ENCODE measurements around the gene PON3. TPM values are rescaled to one million over a fixed set of nuclear protein-coding genes. Genes with fewer than 3 reads are reported as not detected.

PON3 gene
- total RNA-seq, 1 experiment from 2014 or later = not detected

DNA sequence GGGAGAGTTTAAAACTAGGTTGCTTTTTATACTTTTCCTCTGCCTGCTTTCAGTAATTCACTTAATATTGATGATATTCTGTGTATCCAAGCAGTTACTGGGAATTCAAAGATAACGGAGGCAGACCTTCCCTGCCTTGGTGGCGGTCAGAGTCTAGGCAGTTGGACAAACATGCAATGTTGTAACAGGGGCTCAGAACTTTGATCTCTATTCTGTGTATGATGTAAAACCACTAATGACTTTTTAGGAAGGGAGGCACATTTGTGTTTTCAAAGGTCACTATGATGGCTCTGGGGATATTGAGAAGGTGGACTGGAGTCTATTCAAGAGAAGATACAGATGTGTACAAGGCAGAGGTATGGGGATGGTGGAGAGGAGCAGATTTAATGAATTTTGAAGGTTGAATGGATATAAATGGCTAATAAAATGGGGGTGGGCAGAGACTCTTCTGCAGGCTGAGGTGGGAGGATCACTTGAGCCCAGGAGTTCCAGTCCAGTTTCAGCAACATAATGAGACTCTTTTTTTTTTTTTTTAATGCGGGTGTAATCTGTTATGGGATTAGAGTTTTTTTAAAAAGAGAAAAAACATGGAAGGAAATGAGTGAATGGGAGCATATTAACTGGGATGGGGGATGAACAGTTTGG lies 44.3 kb upstream of the PON3 start:
- no peak overlapping the region for H3K27ac ChIP-seq (ENCODE audit: insufficient read length, low read depth, low read length)
- H3K23me2 ChIP-seq (ENCODE audit: insufficient read length, low read depth, low read length, poor library complexity, severe bottlenecking) = no peaks in the 10 kb centered on the region
- H2AFZ ChIP-seq (ENCODE audit: low read length) = no peak overlapping the region
- no peaks in the 10 kb centered on the region for H3K4me1 ChIP-seq (ENCODE audit: insufficient read depth, low read length)
- H3K4me3 Mint-ChIP-seq = no peak overlapping the region
- H3K27ac Mint-ChIP-seq = no peak overlapping the region
- no peak overlapping the region for H2BK120ac ChIP-seq (ENCODE audit: low read depth, low read length, poor library complexity, severe bottlenecking)
- H3T11ph ChIP-seq (ENCODE audit: low read length) = no peak overlapping the region
- no peak overlapping the region for H2BK5ac ChIP-seq (ENCODE audit: insufficient read length, low read length)
- no peak overlapping the region for H3K9ac ChIP-seq (ENCODE audit: extremely low read depth, insufficient read length, low read length)
- no peaks in the 10 kb centered on the region for H3K9me3 Mint-ChIP-seq
- TF ChIP-seq, protein P1, sequence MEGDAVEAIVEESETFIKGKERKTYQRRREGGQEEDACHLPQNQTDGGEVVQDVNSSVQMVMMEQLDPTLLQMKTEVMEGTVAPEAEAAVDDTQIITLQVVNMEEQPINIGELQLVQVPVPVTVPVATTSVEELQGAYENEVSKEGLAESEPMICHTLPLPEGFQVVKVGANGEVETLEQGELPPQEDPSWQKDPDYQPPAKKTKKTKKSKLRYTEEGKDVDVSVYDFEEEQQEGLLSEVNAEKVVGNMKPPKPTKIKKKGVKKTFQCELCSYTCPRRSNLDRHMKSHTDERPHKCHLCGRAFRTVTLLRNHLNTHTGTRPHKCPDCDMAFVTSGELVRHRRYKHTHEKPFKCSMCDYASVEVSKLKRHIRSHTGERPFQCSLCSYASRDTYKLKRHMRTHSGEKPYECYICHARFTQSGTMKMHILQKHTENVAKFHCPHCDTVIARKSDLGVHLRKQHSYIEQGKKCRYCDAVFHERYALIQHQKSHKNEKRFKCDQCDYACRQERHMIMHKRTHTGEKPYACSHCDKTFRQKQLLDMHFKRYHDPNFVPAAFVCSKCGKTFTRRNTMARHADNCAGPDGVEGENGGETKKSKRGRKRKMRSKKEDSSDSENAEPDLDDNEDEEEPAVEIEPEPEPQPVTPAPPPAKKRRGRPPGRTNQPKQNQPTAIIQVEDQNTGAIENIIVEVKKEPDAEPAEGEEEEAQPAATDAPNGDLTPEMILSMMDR (conservative IDR thresholded peaks at IDR 0.05) = no peak
- no peak overlapping the region for H2BK12ac ChIP-seq (ENCODE audit: insufficient read length, low read depth, low read length)
- no peak for DNase-seq
- H3K14ac ChIP-seq (ENCODE audit: insufficient read depth, low read length) = no peak overlapping the region
- no peaks in the 10 kb centered on the region for H3K79me1 ChIP-seq (ENCODE audit: insufficient read depth, low read depth, low read length, poor library complexity, severe bottlenecking)
- no peak overlapping the region for H4K5ac ChIP-seq (ENCODE audit: insufficient read length, low read depth, low read length)
- H3K27me3 Mint-ChIP-seq (ENCODE audit: low read depth) = peaks cover 1% of the 10 kb centered on the region; the same call in 1 of the 2 replicates
- H4K8ac ChIP-seq (replicated peaks; ENCODE audit: insufficient read length, low read depth, low read length) = no peak overlapping the region
- H2BK15ac ChIP-seq (ENCODE audit: low read depth, low read length) = no peak overlapping the region
- H3K23ac ChIP-seq (ENCODE audit: insufficient read length, low read depth, low read length) = no peak overlapping the region
- H3K9me3 ChIP-seq (ENCODE audit: control insufficient read depth, low read depth, low read length) = no peaks in the 10 kb centered on the region
- H3K79me2 ChIP-seq (ENCODE audit: insufficient read depth, low read length) = no peaks in the 10 kb centered on the region
- H3K18ac ChIP-seq (ENCODE audit: insufficient read length, low read depth, low read length) = no peak overlapping the region
- H2BK20ac ChIP-seq (ENCODE audit: low read depth, low read length, poor library complexity, severe bottlenecking) = no peak overlapping the region
- WGBS (ENCODE audit: extremely low coverage, insufficient read length, low lambda C conversion rate) = no CpG with 5 or more reads among the region's 3 CpGs
- H3K4me2 ChIP-seq (ENCODE audit: insufficient read depth, insufficient read length, low read length) = no peak overlapping the region
- H3K4me1 Mint-ChIP-seq = peaks cover 0 to under 1% of the 10 kb centered on the region in 2 experiments; a peak in 1 of 4 replicates
- H2AK5ac ChIP-seq (ENCODE audit: insufficient read length, low read length) = no peak overlapping the region
- H4K20me1 ChIP-seq (ENCODE audit: control insufficient read depth, insufficient read depth, insufficient read length) = no peaks in the 10 kb centered on the region
- no peak overlapping the region for H3K4ac ChIP-seq (ENCODE audit: low read depth, low read length)
- H3K56ac ChIP-seq (ENCODE audit: insufficient read length, low read depth, low read length) = no peak overlapping the region
- H3K36me3 Mint-ChIP-seq (ENCODE audit: insufficient read depth in 1 of 3, low read depth in 3 of 3) = no peaks in the 10 kb centered on the region
- no peaks in the 10 kb centered on the region for H3K27me3 ChIP-seq (ENCODE audit: insufficient read depth, low read length)
- H4K91ac ChIP-seq (ENCODE audit: insufficient read length, low read depth, low read length) = no peak overlapping the region
